ENCODE data around the gene HLTF. TPM values are rescaled to one million over a fixed set of nuclear protein-coding genes. Genes with fewer than 3 reads are reported as not detected.

The HLTF gene
- total RNA-seq, 6 experiments from 2014 or later: 10.5 to 14.6 (median 12.3) TPM

- H3K36me3 ChIP-seq: peaks cover 0 to 15% (median 5%) of the 10 kb centered on the region in 4 donors
- H3K9me3 ChIP-seq: no peaks in the 10 kb centered on the region
Measured at GRCh38 chr3:149020196-149020838, 66.0 kb downstream of the HLTF start.

GRCh38 chr3:149019580-149019979 lies 66.8 kb downstream of the HLTF start:
- H3K27ac ChIP-seq: no peak overlapping the region

More at GRCh38 chr3:149020196-149020838, 66.0 kb downstream of the HLTF start:
- no peaks in the 10 kb centered on the region for H3K4me1 ChIP-seq
- no peaks in the 10 kb centered on the region for H3K27me3 ChIP-seq
- no peak overlapping the region for H3K4me3 ChIP-seq
- no peak for ATAC-seq
- no peak for DNase-seq
- no peak overlapping the region for H3K27ac ChIP-seq
- 87% methylated on average over 3 of the region's 3 CpGs for WGBS (ENCODE audit: insufficient coverage, low coverage, low lambda C conversion rate, missing lambda C conversion rate)
- TF ChIP-seq POLR2A (IDR thresholded peaks at IDR 0.05) (no peak), CTCF (IDR thresholded peaks at IDR 0.05) (no peak)
- intact Hi-C loops (cut with DNase I): no loop called here

GRCh38 chr3:149018247-149018646 lies 68.1 kb downstream of the HLTF start:
- no peak overlapping the region for H3K4me3 ChIP-seq
- H3K27me3 ChIP-seq: no peaks in the 10 kb centered on the region
- no peak for TF ChIP-seq CTCF (IDR thresholded peaks at IDR 0.05)
- no peak for TF ChIP-seq POLR2A (IDR thresholded peaks at IDR 0.05)
- no peak for ATAC-seq
- peaks cover 0 to 6% (median 2%) of the 10 kb centered on the region in 4 donors for H3K36me3 ChIP-seq
- WGBS (ENCODE audit: insufficient coverage, low coverage, low lambda C conversion rate, missing lambda C conversion rate): 91% methylated on average over 1 of the region's 1 CpG
- intact Hi-C loops (cut with DNase I): no loop called here
- no peaks in the 10 kb centered on the region for H3K4me1 ChIP-seq
- no peak overlapping the region for H3K27ac ChIP-seq
- no peaks in the 10 kb centered on the region for H3K9me3 ChIP-seq
- DNase-seq: no peak

More at GRCh38 chr3:149019580-149019979, 66.8 kb downstream of the HLTF start:
- DNase-seq (no peak), ATAC-seq (no peak)
- peaks cover 0 to 13% (median 2%) of the 10 kb centered on the region in 4 donors for H3K36me3 ChIP-seq
- H3K4me1 ChIP-seq: no peaks in the 10 kb centered on the region
- intact Hi-C loops (cut with DNase I): no loop called here
- H3K9me3 ChIP-seq: no peaks in the 10 kb centered on the region
- no peak for TF ChIP-seq CTCF (IDR thresholded peaks at IDR 0.05)
- TF ChIP-seq POLR2A (IDR thresholded peaks at IDR 0.05): no peak
- H3K4me3 ChIP-seq: no peak overlapping the region
- no peaks in the 10 kb centered on the region for H3K27me3 ChIP-seq
- no CpG with 5 or more reads among the region's 4 CpGs for WGBS (ENCODE audit: insufficient coverage, low coverage, low lambda C conversion rate, missing lambda C conversion rate)

GRCh38 chr3:149016669-149017541 lies 69.4 kb downstream of the HLTF start:
- 65% methylated on average over 3 of the region's 9 CpGs for WGBS (ENCODE audit: insufficient coverage, low coverage, low lambda C conversion rate, missing lambda C conversion rate)
- no peaks in the 10 kb centered on the region for H3K4me1 ChIP-seq
- peak in 1 of 4 donors; percentile 27 for ATAC-seq
- H3K36me3 ChIP-seq: peaks cover 0 to 8% (median 2%) of the 10 kb centered on the region in 4 donors
- intact Hi-C loops (cut with DNase I): no loop called here
- H3K4me3 ChIP-seq: no peak overlapping the region
- no peak overlapping the region for H3K27ac ChIP-seq
- TF ChIP-seq CTCF (IDR thresholded peaks at IDR 0.05) (no peak), POLR2A (IDR thresholded peaks at IDR 0.05) (no peak)
- no peak for DNase-seq
- no peaks in the 10 kb centered on the region for H3K9me3 ChIP-seq
- no peaks in the 10 kb centered on the region for H3K27me3 ChIP-seq

Measured in right lobe of liver (tissue), 6 donors.